T-helper 22 cell (primary cell): ENCODE data around the gene ACO2.
"Not testable (repeated sequence)": the region's sequence is repeated elsewhere in the genome, so short reads cannot be mapped to it uniquely, and the experiment has no call there.

Experiments used
- DNase-seq: peaks from one replicate; pipeline ENCODE4 v3.0.0-alpha.2; 2020; ENCODE audit warnings: low read depth

Gene ACO2

GRCh38 chr22:41448189-41448808 is 20.6 kb upstream of the ACO2 start:
- peak; percentile 87 for DNase-seq

- DNase-seq: no peak
Measured at GRCh38 chr22:41458161-41458728, 10.7 kb upstream of the ACO2 start.

GRCh38 chr22:41459431-41459830 is 9.5 kb upstream of the ACO2 start:
- DNase-seq: no peak

- not testable (repeated sequence) for DNase-seq
Measured at GRCh38 chr22:41460071-41460470, 8.8 kb upstream of the ACO2 start.

GRCh38 chr22:41461901-41462300 is 7.0 kb upstream of the ACO2 start:
- no peak for DNase-seq

GRCh38 chr22:41469218-41469851 is 418 bp downstream of the ACO2 start:
- no peak for DNase-seq

GRCh38 chr22:41470886-41471285 is 2.0 kb downstream of the ACO2 start:
- DNase-seq: no peak

GRCh38 chr22:41471568-41471967 is 2.7 kb downstream of the ACO2 start:
- no peak for DNase-seq

GRCh38 chr22:41474872-41475451 is 6.0 kb downstream of the ACO2 start:
- DNase-seq: no peak

GRCh38 chr22:41478473-41478872 is 9.6 kb downstream of the ACO2 start:
- DNase-seq: no peak

GRCh38 chr22:41478891-41479521 is 10.1 kb downstream of the ACO2 start:
- DNase-seq: no peak

- no peak for DNase-seq
Measured at GRCh38 chr22:41479671-41480396, 10.9 kb downstream of the ACO2 start.

- no peak for DNase-seq
Measured at GRCh38 chr22:41480397-41480735, 11.4 kb downstream of the ACO2 start.

GRCh38 chr22:41481131-41481830 is 12.4 kb downstream of the ACO2 start:
- no peak for DNase-seq

GRCh38 chr22:41481925-41482318 is 13.0 kb downstream of the ACO2 start:
- no peak for DNase-seq

- DNase-seq: no peak
Measured at GRCh38 chr22:41482319-41482935, 13.5 kb downstream of the ACO2 start.

GRCh38 chr22:41485033-41485432 is 16.1 kb downstream of the ACO2 start:
- no peak for DNase-seq

GRCh38 chr22:41487037-41487935 is 18.4 kb downstream of the ACO2 start:
- no peak for DNase-seq

- no peak for DNase-seq
Measured at GRCh38 chr22:41488076-41488475, 19.2 kb downstream of the ACO2 start.
